Activated effector memory CD4-positive, alpha-beta T cell treated with anti-CD3 and anti-CD28 coated beads, Interleukin-2, amount 50 U/mL, for 16 hours (primary cell): ENCODE data around the gene UCHL5.

Source experiments
- DNase-seq: peaks from one replicate; pipeline ENCODE4 v3.0.0-alpha.2; 2020

Gene UCHL5

GRCh38 chr1:192962901-192963300 is 96.3 kb downstream of the UCHL5 start:
- no peak for DNase-seq
